HepG2 (cell line): ENCODE results near the gene FAM120AOS. TPM values are rescaled to one million over a fixed set of nuclear protein-coding genes. Genes with fewer than 3 reads are reported as not detected.

Experiments
- AKAP8 ChIP-seq: sonication (generic); formaldehyde crosslinking; IDR thresholded peaks from 2 replicates; pipeline ENCODE4 v1.5.1; 2020; ENCODE audit warnings: mild to moderate bottlenecking, missing genetic modification reagents
- ATF7 ChIP-seq, 2 experiments: fragments of 450-650 bp in 1 of 2; sonication (generic) in 1 of 2; formaldehyde crosslinking in 1 of 2; IDR thresholded peaks; 2 replicates each; pipeline versions ENCODE4 v1.4.0 to v1.6.1; 2016 to 2020; ENCODE audit warnings: antibody characterized with exemption in 1 of 2, mild to moderate bottlenecking in 1 of 2, missing genetic modification reagents in 1 of 2
- CENPT ChIP-seq: sonication (generic); formaldehyde crosslinking; IDR thresholded peaks from 2 replicates; pipeline ENCODE4 v1.8.0; 2022; ENCODE audit warnings: low read depth, mild to moderate bottlenecking, moderate library complexity, missing genetic modification reagents
- FLYWCH1 ChIP-seq: sonication (generic); formaldehyde crosslinking; IDR thresholded peaks from 2 replicates; pipeline ENCODE4 v1.8.1; 2023; ENCODE audit warnings: mild to moderate bottlenecking, missing genetic modification reagents
- FOXK1 ChIP-seq: sonication (generic); formaldehyde crosslinking; IDR thresholded peaks from 2 replicates; pipeline ENCODE4 v1.4.0; 2020; ENCODE audit warnings: low read depth, missing genetic modification reagents, borderline replicate concordance
- KDM5A ChIP-seq: fragments of 200-600 bp; sonication (generic); IDR thresholded peaks from 2 replicates; pipeline ENCODE4 v1.7.0; 2018; ENCODE audit warnings: antibody characterized with exemption, mild to moderate bottlenecking, low read length, borderline replicate concordance
- NBN ChIP-seq: fragments of 450-650 bp; conservative IDR thresholded peaks from 2 replicates; pipeline ENCODE4 v1.6.1; 2017
- NONO ChIP-seq, 2 experiments: fragments of 450-650 bp in 1 of 2; sonication (generic) in 1 of 2; formaldehyde crosslinking in 1 of 2; IDR thresholded peaks in 1 of 2; conservative IDR thresholded peaks in 1 of 2; 2 replicates each; pipeline versions ENCODE4 v1.6.1 to v1.8.0; 2017 to 2022; ENCODE audit warnings: mild to moderate bottlenecking in 1 of 2, missing genetic modification reagents in 1 of 2, moderate library complexity in 1 of 2
- RBFOX2 ChIP-seq: fragments of 200-400 bp; formaldehyde crosslinking; IDR thresholded peaks from 2 replicates; pipeline ENCODE4 v1.6.1; 2017; ENCODE audit warnings: low read depth, mild to moderate bottlenecking, low read length
- RNF2 ChIP-seq: fragments of 450-650 bp; conservative IDR thresholded peaks from 2 replicates; pipeline ENCODE4 v1.6.1; 2016; ENCODE audit warnings: low read depth
- SPEN ChIP-seq: sonication (generic); formaldehyde crosslinking; IDR thresholded peaks from 2 replicates; pipeline ENCODE4 v1.5.1; 2020; ENCODE audit warnings: low read depth, mild to moderate bottlenecking, missing genetic modification reagents
- TAF1 ChIP-seq: sonication (generic); formaldehyde crosslinking; IDR thresholded peaks from 2 replicates; pipeline ENCODE4 v1.4.0; 2020; ENCODE audit warnings: missing genetic modification reagents
- XBP1 ChIP-seq: sonication (generic); formaldehyde crosslinking; IDR thresholded peaks from 2 replicates; pipeline ENCODE4 v1.5.0; 2020; ENCODE audit warnings: missing genetic modification reagents
- ZNF274 ChIP-seq: sonication (generic); formaldehyde crosslinking; IDR thresholded peaks from 2 replicates; pipeline ENCODE4 v1.5.1; 2020; ENCODE audit warnings: mild to moderate bottlenecking, missing genetic modification reagents
- ZNF326 ChIP-seq: sonication (generic); formaldehyde crosslinking; IDR thresholded peaks from 2 replicates; pipeline ENCODE4 v1.4.0; 2020; ENCODE audit warnings: missing genetic modification reagents, borderline replicate concordance
- polyA plus RNA-seq, 8 experiments: library from polyadenylated mRNA; depleted of rRNA in 3 of 8; stranded (reverse) in 7 of 8; unstranded in 1 of 8; fragments of >200 nt; fragmentation: Illumina TruSeq in 4 of 8; extraction: Trizol in 4 of 8; gene quantifications; 2 replicates each; pipeline versions ENCODE4 v1.2.1 to v1.2.3, GENCODE V29; 2011 to 2016; ENCODE audit warnings: low read depth in 4 of 8, missing spikeins in 1 of 8, mixed read lengths in 1 of 8; ENCODE audit not compliant: insufficient read depth in 1 of 8
- total RNA-seq, 5 experiments: library from RNA; depleted of rRNA; stranded (reverse); fragments of >200 nt; fragmentation: Illumina TruSeq; extraction: Trizol; gene quantifications; 2 replicates each; pipeline ENCODE4 v1.2.3, GENCODE V29; 2016; ENCODE audit warnings: low read depth in 1 of 5
- TF ChIP-seq, protein P1 (sequence below): IDR thresholded peaks from 2 replicates; pipeline ENCODE4 v1.6.1; 2016; ENCODE audit warnings: low read depth, missing genetic modification reagents, missing compliant biosample characterization
- TF ChIP-seq, protein P2 (sequence below): sonication (generic); formaldehyde crosslinking; IDR thresholded peaks from 2 replicates; pipeline ENCODE4 v1.4.0; 2020; ENCODE audit warnings: mild to moderate bottlenecking, missing genetic modification reagents
- TF ChIP-seq, protein P3 (sequence below): sonication (generic); formaldehyde crosslinking; IDR thresholded peaks from 2 replicates; pipeline ENCODE4 v1.4.0; 2020; ENCODE audit warnings: missing genetic modification reagents
- TF ChIP-seq, protein P4 (sequence below): IDR thresholded peaks from 2 replicates; pipeline ENCODE4 v1.6.1; 2012; ENCODE audit warnings: inconsistent platforms

Gene FAM120AOS
- total and polyA plus RNA-seq, 2 of the 13 experiments (the other 11 are each of a cell fraction or from before 2014, with no cell fraction given), result 28.2 to 34.6 TPM

DNA sequence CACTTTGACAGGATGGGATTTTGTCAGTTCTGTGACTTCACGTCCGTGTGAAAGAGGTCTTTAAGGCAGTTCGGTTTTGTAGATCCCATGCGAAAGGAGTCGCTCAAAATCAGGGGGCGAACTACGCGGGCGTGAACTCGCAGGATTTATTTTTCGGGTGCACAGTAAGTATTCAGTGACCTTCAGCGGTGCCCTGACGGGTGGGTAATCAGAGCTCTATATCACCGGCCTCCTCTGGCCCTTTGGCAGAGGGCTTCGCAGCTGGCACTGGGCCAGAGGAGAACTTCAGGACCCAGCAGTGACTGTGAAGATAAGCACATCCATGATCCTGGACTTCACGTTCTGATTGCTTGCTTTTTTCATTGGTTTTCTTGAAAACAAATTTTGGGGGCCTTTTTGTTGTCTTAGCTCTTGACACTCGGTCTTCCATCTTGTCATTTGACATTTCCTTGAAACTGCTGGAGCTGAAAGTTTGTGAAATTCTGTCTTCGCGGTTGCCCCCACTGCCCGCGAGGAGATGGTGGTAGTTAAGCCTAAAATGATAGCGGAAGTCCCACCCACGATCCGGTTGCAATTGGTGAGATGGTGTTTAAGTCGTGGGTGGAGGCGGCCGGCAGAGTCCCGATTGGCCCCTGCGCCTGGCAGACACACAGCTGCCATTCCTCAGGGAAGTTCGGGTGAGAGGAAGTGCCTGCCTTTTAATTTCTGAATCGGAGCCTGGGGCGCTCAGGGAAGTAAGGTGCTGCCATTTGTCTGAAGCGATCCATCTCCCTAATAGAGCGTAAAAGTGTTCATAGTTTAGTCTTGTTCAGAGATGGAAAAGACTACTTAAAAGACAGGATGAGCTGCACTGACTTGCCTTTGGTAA, at the start of gene FAM120AOS (continued):
- TF ChIP-seq, protein P1, sequence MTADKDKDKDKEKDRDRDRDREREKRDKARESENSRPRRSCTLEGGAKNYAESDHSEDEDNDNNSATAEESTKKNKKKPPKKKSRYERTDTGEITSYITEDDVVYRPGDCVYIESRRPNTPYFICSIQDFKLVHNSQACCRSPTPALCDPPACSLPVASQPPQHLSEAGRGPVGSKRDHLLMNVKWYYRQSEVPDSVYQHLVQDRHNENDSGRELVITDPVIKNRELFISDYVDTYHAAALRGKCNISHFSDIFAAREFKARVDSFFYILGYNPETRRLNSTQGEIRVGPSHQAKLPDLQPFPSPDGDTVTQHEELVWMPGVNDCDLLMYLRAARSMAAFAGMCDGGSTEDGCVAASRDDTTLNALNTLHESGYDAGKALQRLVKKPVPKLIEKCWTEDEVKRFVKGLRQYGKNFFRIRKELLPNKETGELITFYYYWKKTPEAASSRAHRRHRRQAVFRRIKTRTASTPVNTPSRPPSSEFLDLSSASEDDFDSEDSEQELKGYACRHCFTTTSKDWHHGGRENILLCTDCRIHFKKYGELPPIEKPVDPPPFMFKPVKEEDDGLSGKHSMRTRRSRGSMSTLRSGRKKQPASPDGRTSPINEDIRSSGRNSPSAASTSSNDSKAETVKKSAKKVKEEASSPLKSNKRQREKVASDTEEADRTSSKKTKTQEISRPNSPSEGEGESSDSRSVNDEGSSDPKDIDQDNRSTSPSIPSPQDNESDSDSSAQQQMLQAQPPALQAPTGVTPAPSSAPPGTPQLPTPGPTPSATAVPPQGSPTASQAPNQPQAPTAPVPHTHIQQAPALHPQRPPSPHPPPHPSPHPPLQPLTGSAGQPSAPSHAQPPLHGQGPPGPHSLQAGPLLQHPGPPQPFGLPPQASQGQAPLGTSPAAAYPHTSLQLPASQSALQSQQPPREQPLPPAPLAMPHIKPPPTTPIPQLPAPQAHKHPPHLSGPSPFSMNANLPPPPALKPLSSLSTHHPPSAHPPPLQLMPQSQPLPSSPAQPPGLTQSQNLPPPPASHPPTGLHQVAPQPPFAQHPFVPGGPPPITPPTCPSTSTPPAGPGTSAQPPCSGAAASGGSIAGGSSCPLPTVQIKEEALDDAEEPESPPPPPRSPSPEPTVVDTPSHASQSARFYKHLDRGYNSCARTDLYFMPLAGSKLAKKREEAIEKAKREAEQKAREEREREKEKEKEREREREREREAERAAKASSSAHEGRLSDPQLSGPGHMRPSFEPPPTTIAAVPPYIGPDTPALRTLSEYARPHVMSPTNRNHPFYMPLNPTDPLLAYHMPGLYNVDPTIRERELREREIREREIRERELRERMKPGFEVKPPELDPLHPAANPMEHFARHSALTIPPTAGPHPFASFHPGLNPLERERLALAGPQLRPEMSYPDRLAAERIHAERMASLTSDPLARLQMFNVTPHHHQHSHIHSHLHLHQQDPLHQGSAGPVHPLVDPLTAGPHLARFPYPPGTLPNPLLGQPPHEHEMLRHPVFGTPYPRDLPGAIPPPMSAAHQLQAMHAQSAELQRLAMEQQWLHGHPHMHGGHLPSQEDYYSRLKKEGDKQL (CRISPR knock-in tag), result no peak
- TF ChIP-seq, protein P2, sequence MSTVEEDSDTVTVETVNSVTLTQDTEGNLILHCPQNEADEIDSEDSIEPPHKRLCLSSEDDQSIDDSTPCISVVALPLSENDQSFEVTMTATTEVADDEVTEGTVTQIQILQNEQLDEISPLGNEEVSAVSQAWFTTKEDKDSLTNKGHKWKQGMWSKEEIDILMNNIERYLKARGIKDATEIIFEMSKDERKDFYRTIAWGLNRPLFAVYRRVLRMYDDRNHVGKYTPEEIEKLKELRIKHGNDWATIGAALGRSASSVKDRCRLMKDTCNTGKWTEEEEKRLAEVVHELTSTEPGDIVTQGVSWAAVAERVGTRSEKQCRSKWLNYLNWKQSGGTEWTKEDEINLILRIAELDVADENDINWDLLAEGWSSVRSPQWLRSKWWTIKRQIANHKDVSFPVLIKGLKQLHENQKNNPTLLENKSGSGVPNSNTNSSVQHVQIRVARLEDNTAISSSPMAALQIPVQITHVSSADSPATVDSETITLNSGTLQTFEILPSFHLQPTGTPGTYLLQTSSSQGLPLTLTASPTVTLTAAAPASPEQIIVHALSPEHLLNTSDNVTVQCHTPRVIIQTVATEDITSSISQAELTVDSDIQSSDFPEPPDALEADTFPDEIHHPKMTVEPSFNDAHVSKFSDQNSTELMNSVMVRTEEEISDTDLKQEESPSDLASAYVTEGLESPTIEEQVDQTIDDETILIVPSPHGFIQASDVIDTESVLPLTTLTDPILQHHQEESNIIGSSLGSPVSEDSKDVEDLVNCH, result no peak
- TF ChIP-seq AKAP8 (no peak), FLYWCH1 (CRISPR knock-in tag) (no peak), ZNF274 (CRISPR knock-in tag) (no peak), TAF1 (CRISPR knock-in tag) (peak; percentile 45; the same call in 1 of the 2 replicates), XBP1 (CRISPR knock-in tag) (no peak), KDM5A (peak; percentile 68; the same call in 1 of the 2 replicates), NONO (IDR thresholded peaks at IDR 0.05) (no peak), NONO (CRISPR knock-in tag; conservative IDR thresholded peaks at IDR 0.05) (no peak), RBFOX2 (0 out of 2 replicates have a peak, but pooled peaks have one; percentile 19), ATF7 (IDR thresholded peaks at IDR 0.05) (no peak), ATF7 (CRISPR knock-in tag; IDR thresholded peaks at IDR 0.05) (no peak), ZNF326 (CRISPR knock-in tag) (no peak), CENPT (CRISPR knock-in tag) (no peak), SPEN (CRISPR knock-in tag) (peak; percentile 56; the same call in 1 of the 2 replicates), NBN (no peak), RNF2 (no peak), FOXK1 (CRISPR knock-in tag) (peak; percentile 24; the same call in 1 of the 2 replicates)
- TF ChIP-seq, protein P3, sequence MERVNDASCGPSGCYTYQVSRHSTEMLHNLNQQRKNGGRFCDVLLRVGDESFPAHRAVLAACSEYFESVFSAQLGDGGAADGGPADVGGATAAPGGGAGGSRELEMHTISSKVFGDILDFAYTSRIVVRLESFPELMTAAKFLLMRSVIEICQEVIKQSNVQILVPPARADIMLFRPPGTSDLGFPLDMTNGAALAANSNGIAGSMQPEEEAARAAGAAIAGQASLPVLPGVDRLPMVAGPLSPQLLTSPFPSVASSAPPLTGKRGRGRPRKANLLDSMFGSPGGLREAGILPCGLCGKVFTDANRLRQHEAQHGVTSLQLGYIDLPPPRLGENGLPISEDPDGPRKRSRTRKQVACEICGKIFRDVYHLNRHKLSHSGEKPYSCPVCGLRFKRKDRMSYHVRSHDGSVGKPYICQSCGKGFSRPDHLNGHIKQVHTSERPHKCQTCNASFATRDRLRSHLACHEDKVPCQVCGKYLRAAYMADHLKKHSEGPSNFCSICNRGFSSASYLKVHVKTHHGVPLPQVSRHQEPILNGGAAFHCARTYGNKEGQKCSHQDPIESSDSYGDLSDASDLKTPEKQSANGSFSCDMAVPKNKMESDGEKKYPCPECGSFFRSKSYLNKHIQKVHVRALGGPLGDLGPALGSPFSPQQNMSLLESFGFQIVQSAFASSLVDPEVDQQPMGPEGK (CRISPR knock-in tag), result 0 out of 2 replicates have a peak, but pooled peaks have one; percentile 46
- TF ChIP-seq, protein P4, sequence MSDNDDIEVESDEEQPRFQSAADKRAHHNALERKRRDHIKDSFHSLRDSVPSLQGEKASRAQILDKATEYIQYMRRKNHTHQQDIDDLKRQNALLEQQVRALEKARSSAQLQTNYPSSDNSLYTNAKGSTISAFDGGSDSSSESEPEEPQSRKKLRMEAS, result peak; percentile 54; the same call in 1 of the 2 replicates
